GM21528 (cell line): Measurements from ENCODE around the gene MLLT1.

Source experiments
- ATAC-seq: cut with Tn5 transposase; IDR thresholded peaks from one replicate; pipeline ENCODE4 v1.9.1; 2021; ENCODE audit warnings: mild to moderate bottlenecking, moderate library complexity; ENCODE audit not compliant: unreplicated experiment, low FRiP score

The MLLT1 gene

DNA sequence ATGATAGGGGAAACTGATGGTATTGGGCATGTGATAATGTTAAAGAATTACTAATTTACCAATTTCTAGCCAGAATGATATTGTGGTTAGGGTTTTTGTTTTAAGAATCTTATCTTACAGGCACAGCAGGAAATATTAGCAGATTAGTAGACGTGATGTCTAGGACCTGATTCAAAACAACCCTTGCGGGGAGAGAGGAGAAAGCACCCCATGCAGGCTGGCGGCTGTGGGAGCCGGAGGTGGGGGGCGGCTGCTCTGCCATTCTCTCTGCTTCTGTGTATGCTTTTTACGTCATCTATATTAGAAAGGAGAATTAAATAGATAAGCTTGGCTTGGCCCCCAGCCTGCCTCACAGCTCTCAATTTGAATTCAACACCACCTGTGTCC lies 41.5 kb downstream of the MLLT1 start:
- no peak for ATAC-seq

- ATAC-seq: no peak
These were observed 43.2 kb downstream of the MLLT1 start for GRCh38 chr19:6236310-6237291.

DNA sequence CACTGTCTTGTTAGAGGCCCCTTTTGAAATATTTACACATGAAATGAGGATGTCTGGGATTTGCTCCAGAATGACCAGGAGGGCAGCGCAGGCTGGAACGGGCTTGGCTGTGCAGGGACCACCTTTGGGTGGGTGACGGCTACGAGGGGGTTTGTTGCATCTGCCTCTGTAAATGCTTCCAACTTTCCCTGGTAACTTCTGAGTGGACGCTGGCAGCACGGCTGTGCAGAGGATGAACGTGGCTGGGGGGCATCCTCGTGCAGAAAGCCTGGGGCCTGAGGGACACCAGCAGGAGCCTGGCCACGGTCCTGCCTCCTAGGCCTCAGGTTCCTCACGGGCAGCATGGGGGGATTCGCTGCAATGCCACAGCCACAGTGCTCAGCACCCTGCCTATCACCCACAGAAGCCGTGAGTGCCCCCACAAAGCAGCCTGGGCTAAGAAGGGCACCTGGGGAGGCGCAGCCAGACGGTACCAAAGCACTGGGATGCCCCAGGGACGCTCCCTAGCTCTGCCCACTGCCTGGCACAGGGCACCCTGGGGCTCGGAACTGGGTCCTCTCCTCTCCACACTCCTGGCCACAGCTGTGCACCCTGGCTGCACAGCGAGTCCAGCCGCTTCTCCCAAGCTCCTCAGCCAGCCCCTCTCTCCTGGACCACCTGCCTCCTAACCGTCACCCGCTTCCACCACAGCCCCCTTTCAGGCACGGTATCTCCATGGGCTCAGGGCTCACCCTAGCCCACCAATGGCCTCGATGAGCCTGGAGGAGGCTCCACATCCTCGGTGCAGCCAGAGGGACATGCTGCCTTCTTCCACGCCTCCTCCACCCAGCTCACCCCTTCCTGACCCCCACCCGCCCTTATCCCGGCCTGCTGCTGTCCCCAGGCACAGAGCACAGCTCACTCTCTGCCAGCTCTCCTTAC lies 44.5 kb downstream of the MLLT1 start:
- ATAC-seq: no peak

- ATAC-seq: no peak
These were observed 45.2 kb downstream of the MLLT1 start for GRCh38 chr19:6234527-6234926.

GRCh38 chr19:6233827-6234511 lies 45.8 kb downstream of the MLLT1 start:
- no peak for ATAC-seq

- no peak for ATAC-seq
These were observed 46.5 kb downstream of the MLLT1 start for GRCh38 chr19:6233056-6233826.

DNA sequence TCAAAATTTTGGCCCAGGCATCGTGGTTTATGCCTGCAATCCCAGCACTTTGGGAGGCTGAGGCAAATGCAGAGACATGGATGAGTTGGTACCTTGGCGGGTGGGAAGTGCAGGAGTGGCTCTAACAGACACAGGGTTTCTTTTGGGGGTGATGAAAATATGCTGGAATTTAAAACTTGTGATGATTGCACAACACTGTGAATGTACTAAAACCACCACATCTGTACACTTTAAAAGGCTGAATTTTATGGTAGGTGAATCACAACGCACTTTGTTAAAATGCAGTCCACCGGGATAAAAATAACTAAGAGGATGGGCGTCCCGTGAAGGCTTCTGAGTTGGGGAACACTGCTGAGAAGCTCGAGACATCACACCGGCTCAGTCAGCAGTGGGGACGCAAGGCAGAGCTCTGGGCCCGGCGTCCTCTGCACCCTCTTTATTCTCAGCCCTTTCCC lies 47.1 kb downstream of the MLLT1 start:
- ATAC-seq: no peak

DNA sequence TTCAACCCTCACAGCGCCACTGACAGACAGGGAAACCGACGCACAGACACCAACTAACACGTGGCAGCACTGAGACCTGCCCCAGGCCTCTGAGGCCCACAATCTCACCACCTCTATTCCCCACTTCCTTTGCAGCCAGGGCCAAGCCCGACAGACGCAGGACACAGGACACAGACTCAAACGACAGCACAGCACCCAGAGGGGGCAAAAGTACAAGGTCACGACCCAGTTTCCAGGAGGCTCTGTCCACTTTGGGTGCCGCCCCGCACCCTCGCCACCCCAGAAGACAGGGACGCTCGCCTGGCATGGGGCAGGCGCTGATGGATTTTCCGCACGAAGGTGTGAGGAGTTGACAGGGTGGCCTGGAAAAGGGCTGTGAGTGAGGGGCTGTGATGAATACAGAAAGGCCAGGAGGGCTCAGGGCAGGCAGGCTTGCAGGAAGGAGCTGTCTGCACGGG lies 48.8 kb downstream of the MLLT1 start:
- ATAC-seq: no peak

- no peak for ATAC-seq
These were observed 49.6 kb downstream of the MLLT1 start for GRCh38 chr19:6229951-6230712.

DNA sequence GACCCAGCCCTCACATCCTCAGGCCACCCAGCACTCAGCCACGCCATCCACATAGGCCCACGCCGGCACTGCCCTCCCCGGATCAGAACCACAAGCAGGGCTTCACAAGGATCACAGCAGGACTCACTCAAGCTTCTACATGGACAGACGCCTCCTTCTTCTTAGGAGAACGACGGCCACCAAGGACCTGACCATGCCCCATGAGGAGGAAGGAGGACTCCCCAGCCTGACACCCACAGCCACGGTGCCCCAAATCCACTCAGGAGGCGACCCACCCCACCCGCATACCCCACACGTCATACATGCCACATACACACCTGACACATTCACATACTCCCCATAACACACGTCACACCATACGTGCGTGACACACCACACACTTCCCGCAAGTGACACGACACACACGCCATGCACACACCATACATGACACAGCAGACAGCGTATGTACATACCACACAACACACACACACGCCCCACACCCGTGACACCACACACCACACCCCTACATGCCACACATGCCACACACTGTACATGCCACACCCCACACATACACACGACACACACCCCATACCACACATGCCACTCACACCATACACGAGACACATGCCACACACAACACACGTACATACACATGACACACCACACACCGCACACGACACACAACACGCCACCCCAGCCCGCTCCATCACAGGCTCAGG lies 50.4 kb downstream of the MLLT1 start:
- ATAC-seq: no peak

- ATAC-seq: no peak
These were observed 51.1 kb downstream of the MLLT1 start for GRCh38 chr19:6228551-6229215.

DNA sequence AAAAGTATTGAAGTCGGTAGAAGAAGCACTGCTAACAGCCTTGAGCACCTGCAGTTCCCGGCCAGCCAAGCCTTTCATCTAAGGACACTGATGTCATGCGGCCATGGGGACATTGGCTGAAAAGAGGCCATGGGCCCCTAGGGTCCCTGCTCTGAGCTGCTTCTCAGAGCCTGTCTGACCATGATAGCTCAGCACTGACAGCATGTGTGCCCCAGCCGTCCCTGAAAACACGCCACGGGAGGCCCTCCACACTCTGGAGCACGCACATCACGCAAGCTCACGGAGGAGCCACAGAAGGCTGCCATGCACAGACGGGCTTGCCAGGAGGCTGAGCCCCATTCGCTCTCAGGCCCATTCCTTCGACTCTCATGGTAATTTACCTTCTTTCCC lies 51.8 kb downstream of the MLLT1 start:
- no peak for ATAC-seq

DNA sequence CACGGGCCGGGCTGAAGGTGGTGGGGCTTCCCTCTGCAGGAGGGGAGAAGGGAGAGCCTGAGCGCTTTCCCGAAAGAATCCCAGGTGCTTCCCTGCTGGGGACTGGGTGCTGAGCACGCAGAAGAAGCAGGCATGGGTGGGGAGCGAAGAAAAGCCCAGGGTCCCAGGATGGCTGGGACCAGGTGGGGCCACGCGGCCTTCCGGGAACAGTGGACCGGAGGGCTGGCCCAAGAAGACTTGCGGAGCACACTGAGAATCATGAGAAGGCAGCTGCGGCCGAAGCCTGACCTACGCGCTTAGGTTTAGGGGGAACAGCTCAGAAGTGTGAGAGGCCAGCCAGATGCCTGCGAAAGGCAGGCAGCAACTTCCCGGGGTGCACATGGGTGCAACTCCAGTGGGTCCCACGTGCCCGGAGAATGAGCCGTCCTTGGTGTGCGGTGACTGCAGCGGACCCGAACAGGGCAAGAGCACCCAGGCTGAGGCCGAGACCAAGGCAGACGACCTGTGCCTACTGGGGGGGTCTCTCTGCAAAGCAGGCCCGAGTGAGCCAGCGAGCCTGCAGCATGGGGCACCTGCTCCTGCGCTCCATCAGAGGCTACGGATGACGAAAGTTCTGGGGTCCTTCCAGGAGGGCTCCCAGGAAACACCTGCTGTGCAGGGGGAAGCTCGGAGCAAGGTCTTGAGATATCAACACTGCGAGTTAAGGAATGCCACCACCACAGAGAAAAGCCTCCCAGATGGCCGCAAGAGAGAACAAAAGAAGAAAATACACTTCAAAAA lies 52.4 kb downstream of the MLLT1 start:
- no peak for ATAC-seq

DNA sequence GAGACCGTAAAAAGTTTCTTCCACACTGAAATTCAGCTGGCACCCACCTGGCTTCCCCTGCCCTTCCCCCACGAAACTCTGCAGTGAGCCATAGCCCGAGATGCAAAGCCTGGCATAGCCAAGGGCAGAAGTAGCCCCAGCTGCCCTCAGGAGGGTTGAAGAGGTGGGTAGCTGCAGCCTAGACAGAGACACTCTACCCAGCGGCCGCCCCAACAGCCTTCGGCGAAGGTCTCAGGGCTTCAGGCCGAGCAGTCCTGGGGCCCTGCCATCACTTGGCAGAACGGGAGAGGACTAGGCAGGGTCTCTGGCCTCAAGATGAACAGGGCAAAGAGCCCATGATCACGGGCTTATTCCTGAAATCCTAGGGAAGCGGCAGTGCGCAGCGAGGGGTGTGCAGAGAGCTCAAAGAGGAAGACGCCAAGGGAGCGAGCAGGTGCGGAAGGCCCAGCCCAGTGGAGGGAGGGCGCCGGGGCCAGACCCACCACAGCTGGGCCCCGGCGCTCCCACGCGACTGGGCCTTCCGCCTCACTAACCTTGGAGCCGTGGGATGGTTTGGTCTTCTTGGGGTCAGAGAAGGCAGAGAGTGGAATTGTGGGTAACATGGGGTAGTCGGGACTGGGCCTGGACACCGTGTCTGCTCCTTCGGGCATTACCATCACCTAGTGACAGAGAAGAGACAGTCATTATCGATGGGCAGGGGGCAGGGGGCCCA lies 53.2 kb downstream of the MLLT1 start:
- no peak for ATAC-seq

DNA sequence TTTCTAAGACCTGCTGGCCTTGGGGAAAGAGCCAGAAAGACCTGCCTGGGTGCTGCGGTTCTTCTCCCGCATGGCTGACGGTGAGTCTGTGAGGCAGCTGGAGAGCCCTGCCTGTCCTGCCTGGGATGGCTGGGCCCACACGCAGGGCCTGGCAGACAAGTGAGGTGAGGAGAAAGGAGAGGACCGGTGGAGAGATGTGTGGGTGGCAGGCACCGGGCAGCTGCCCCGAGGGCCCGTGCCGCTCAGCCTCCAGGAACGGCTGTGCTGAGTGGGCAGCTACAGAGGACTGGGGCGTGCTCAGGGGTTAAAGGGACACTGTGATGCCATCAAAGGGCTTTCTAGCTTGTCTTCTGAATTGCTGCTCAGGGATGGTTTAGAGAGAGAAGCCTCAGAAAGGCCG lies 53.8 kb downstream of the MLLT1 start:
- no peak for ATAC-seq

- no peak for ATAC-seq
These were observed 54.4 kb downstream of the MLLT1 start for GRCh38 chr19:6225232-6225865.
